PC-3 (cell line): Measurements from ENCODE around the gene UBE2F. TPM values are rescaled to one million over a fixed set of nuclear protein-coding genes. Genes with fewer than 3 reads are reported as not detected.

Experiments used
- ATAC-seq: fragments of 200-7000 bp; cut with Tn5 transposase; 2 replicates; pipeline ENCODE4 v1.9.1; 2020; ENCODE audit warnings: mild to moderate bottlenecking, moderate library complexity
- BruUV-seq: library from RNA; stranded (reverse); fragments of 400-500 nt; replicated peaks from 2 replicates; lab custom pipeline; 2021; lab: Mats Ljungman, UMichigan
- CTCF ChIA-PET: fragments of 300-600 bp; sonication (Branson Sonifier 250); formaldehyde crosslinking; loops from one replicate; lab custom pipeline; 2022; ENCODE audit warnings: antibody characterized with exemption; lab: Charles Lee
- POLR2A ChIA-PET: fragments of 300-600 bp; sonication (Branson Sonifier 250); formaldehyde crosslinking; loops from one replicate; lab custom pipeline; 2022; ENCODE audit warnings: antibody characterized with exemption; ENCODE audit not compliant: unreplicated experiment; lab: Charles Lee
- DNase-seq: peaks from one replicate; pipeline ENCODE4 v3.0.0-alpha.2; 2015
- H2AFZ ChIP-seq: fragments of 300-600 bp; sonication (generic); 2 replicates; pipeline ENCODE4 v1.6.0; 2016; ENCODE audit warnings: antibody characterized with exemption, low read length
- H3F3A ChIP-seq: fragments of 300-600 bp; sonication (generic); one replicate; pipeline ENCODE4 v1.6.0; 2017; ENCODE audit warnings: antibody characterized with exemption, low read length, control low read depth, mild to moderate bottlenecking; ENCODE audit not compliant: unreplicated experiment
- H3K27ac ChIP-seq: fragments of 300-600 bp; sonication (generic); 2 replicates; pipeline ENCODE4 v1.5.1; 2016; ENCODE audit warnings: mild to moderate bottlenecking, low read length
- H3K27me3 ChIP-seq: fragments of 300-600 bp; sonication (generic); 2 replicates; pipeline ENCODE4 v1.6.1; 2016; ENCODE audit warnings: low read length, mixed read lengths
- H3K36me3 ChIP-seq: fragments of 300-600 bp; sonication (generic); 2 replicates; pipeline ENCODE4 v1.6.1; 2016; ENCODE audit warnings: low read depth, mixed run types, low read length, mixed read lengths
- H3K4me1 ChIP-seq: fragments of 300-600 bp; sonication (generic); 2 replicates; pipeline ENCODE4 v1.5.1; 2016; ENCODE audit warnings: low read length; ENCODE audit not compliant: insufficient read depth
- H3K4me2 ChIP-seq: fragments of 300-600 bp; sonication (generic); 2 replicates; pipeline ENCODE4 v1.6.0; 2016; ENCODE audit warnings: low read length
- H3K4me3 ChIP-seq: fragments of 300-600 bp; sonication (generic); 2 replicates; pipeline ENCODE4 v1.5.1; 2016; ENCODE audit warnings: mild to moderate bottlenecking, low read length, mixed read lengths
- H3K79me2 ChIP-seq: fragments of 300-600 bp; sonication (generic); 2 replicates; pipeline ENCODE4 v1.6.1; 2017; ENCODE audit warnings: low read length, mixed read lengths
- H3K9ac ChIP-seq: fragments of 300-600 bp; sonication (generic); 2 replicates; pipeline ENCODE4 v1.6.0; 2016; ENCODE audit warnings: mild to moderate bottlenecking, low read length
- H3K9me2 ChIP-seq: fragments of 300-600 bp; sonication (generic); replicated peaks from 2 replicates; pipeline ENCODE4 v1.6.1; 2016; ENCODE audit warnings: mixed run types, low read length, mixed read lengths
- H3K9me3 ChIP-seq: fragments of 300-600 bp; sonication (generic); 2 replicates; pipeline ENCODE4 v1.6.1; 2016; ENCODE audit warnings: low read length, mixed read lengths
- H4K20me1 ChIP-seq: fragments of 300-600 bp; sonication (generic); 2 replicates; pipeline ENCODE4 v1.6.1; 2016; ENCODE audit warnings: low read length, mixed read lengths
- EZH2 ChIP-seq: fragments of 300-600 bp; sonication (generic); IDR thresholded peaks from one replicate; pipeline ENCODE4 v1.6.1; 2017; ENCODE audit warnings: antibody characterized with exemption, mild to moderate bottlenecking, low read length; ENCODE audit not compliant: unreplicated experiment
- EZH2phosphoT487 ChIP-seq: fragments of 300-600 bp; sonication (generic); IDR thresholded peaks from 2 replicates; pipeline ENCODE4 v1.6.1; 2018; ENCODE audit warnings: mild to moderate bottlenecking, antibody characterized with exemption, low read length, borderline replicate concordance
- intact Hi-C: fragments of 100-400 bp; cut with micrococcal nuclease; formaldehyde crosslinking; loops from 2 replicates; pipeline ENCODE4 v1.9.0; 2023
- total RNA-seq: library from RNA; depleted of rRNA; stranded (reverse); fragments of >200 nt; gene quantifications from 2 replicates; pipeline ENCODE4 v1.2.3, GENCODE V29; 2014
- TF ChIP-seq, protein P1 (sequence below): fragments of 300-600 bp; sonication (generic); conservative IDR thresholded peaks from 2 replicates; pipeline ENCODE4 v1.5.1; 2017; ENCODE audit warnings: antibody characterized with exemption, low read depth, mild to moderate bottlenecking, low read length

UBE2F gene
- total RNA-seq, 1 experiment from 2014 or later = 57.8 TPM

DNA sequence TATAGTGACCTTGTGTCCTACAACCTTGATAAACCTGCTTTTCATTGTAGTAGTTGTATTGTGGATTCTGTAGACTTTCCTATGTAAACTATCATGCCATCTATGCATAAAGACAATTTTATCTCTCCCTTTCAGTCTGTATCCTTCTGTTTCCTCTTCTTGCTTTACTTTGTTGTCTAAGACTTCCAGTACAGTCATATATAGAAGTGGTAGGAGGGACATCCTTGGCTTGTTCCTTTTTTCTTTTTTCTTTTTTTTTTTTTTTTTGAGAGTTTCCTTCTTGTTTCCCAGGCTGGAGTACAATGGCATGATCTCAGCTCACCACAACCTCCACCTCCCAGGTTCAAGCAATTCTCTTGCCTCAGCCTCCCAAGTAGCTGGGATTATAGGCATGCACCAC lies 39.7 kb downstream of the UBE2F start:
- H3K79me2 ChIP-seq = peaks cover 9% of the 10 kb centered on the region
- no peak overlapping the region for H3K27ac ChIP-seq
- no peaks in the 10 kb centered on the region for H3K27me3 ChIP-seq
- ChIA-PET POLR2A (interaction anchor here (0.6 kb wide), 1 partner anchor 148 kb away, joined by 4 read pairs; no protein-coding TSS in a partner anchor), CTCF (no interaction called here)
- H3K4me1 ChIP-seq = no peaks in the 10 kb centered on the region
- no peaks in the 10 kb centered on the region for H3K9me2 ChIP-seq
- intact Hi-C loops = no loop called here
- H3K9ac ChIP-seq = no peak overlapping the region
- ATAC-seq (no peak), DNase-seq (no peak)
- no peaks in the 10 kb centered on the region for H4K20me1 ChIP-seq
- no peak for TF ChIP-seq EZH2phosphoT487
- TF ChIP-seq, protein P1, sequence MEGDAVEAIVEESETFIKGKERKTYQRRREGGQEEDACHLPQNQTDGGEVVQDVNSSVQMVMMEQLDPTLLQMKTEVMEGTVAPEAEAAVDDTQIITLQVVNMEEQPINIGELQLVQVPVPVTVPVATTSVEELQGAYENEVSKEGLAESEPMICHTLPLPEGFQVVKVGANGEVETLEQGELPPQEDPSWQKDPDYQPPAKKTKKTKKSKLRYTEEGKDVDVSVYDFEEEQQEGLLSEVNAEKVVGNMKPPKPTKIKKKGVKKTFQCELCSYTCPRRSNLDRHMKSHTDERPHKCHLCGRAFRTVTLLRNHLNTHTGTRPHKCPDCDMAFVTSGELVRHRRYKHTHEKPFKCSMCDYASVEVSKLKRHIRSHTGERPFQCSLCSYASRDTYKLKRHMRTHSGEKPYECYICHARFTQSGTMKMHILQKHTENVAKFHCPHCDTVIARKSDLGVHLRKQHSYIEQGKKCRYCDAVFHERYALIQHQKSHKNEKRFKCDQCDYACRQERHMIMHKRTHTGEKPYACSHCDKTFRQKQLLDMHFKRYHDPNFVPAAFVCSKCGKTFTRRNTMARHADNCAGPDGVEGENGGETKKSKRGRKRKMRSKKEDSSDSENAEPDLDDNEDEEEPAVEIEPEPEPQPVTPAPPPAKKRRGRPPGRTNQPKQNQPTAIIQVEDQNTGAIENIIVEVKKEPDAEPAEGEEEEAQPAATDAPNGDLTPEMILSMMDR = no peak
- no peak for TF ChIP-seq EZH2
- H3K9me3 ChIP-seq = no peaks in the 10 kb centered on the region
- no peaks in the 10 kb centered on the region for H3F3A ChIP-seq
- peaks cover 13% of the 10 kb centered on the region; the same call in 1 of the 2 replicates for H3K36me3 ChIP-seq
- BruUV-seq = no TSS peak
- H3K4me2 ChIP-seq = no peak overlapping the region
- no peak overlapping the region for H2AFZ ChIP-seq
- no peak overlapping the region for H3K4me3 ChIP-seq

DNA sequence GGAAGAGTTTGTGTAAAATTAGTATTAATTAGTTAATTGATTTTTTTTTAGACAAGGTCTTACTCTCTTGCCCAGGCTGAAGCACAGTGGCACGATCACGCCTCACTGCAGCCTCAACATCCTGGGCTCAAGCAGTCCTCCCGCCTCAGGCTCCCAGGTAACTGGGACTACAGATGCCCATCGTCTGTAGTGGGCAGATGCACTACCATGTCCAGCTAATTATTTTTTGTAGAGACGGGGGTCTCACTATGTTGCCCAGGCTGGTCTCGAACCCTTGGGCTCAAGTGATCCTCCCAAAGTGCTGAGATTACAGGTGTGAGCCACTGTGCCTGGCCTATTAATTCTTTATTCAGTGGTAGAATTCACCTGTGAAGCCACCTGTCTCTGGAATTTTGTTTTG lies 41.1 kb downstream of the UBE2F start:
- Histone ChIP-seq H3K4me2 (no peak overlapping the region), H3K9me3 (no peaks in the 10 kb centered on the region), H3K27me3 (no peaks in the 10 kb centered on the region), H3K4me1 (no peaks in the 10 kb centered on the region), H3K27ac (no peak overlapping the region), H2AFZ (no peak overlapping the region), H3K79me2 (peaks cover 9% of the 10 kb centered on the region), H3F3A (no peaks in the 10 kb centered on the region), H3K9me2 (no peaks in the 10 kb centered on the region), H3K4me3 (no peak overlapping the region), H3K9ac (no peak overlapping the region), H4K20me1 (no peaks in the 10 kb centered on the region), H3K36me3 (peaks cover 13% of the 10 kb centered on the region; the same call in 1 of the 2 replicates)
- ATAC-seq (no peak), DNase-seq (no peak)
- BruUV-seq = no TSS peak
- intact Hi-C loops = no loop called here
- TF ChIP-seq, protein P1 = no peak
- no peak for TF ChIP-seq EZH2
- TF ChIP-seq EZH2phosphoT487 = no peak
- POLR2A ChIA-PET = no interaction called here
- CTCF ChIA-PET = no interaction called here

DNA sequence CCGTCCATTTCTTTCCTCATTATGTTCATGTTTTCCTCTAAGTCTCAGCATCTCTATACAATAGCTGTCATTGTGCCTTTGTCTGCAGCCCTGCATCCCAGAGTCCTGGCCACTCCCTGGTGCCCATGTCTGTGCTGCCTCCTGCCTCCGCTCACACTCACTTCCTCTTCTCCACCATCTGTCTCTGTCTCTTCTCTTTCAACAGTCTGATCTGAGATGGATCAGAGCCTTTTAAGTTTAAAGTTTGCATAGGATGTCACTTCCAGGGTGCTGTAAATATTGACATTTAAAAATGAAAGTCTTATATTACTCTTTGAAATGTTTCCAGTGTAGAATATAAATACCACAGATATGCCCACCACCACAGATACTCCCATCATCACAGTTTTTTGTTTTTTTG lies 42.7 kb downstream of the UBE2F start:
- no peaks in the 10 kb centered on the region for H3K9me2 ChIP-seq
- no TSS peak for BruUV-seq
- DNase-seq (no peak), ATAC-seq (peak; percentile 37; the same call in 1 of the 2 replicates)
- POLR2A ChIA-PET = no interaction called here
- peaks cover 3% of the 10 kb centered on the region; the same call in 1 of the 2 replicates for H3K79me2 ChIP-seq
- no peaks in the 10 kb centered on the region for H3K27me3 ChIP-seq
- H3K9me3 ChIP-seq = no peaks in the 10 kb centered on the region
- no peak overlapping the region for H2AFZ ChIP-seq
- H3F3A ChIP-seq = no peaks in the 10 kb centered on the region
- H3K27ac ChIP-seq = no peak overlapping the region
- no peaks in the 10 kb centered on the region for H4K20me1 ChIP-seq
- H3K4me2 ChIP-seq = no peak overlapping the region
- intact Hi-C loops = no loop called here
- TF ChIP-seq, protein P1 = no peak
- TF ChIP-seq EZH2phosphoT487 = no peak
- no peak for TF ChIP-seq EZH2
- no peak overlapping the region for H3K4me3 ChIP-seq
- 0 out of 2 replicates have a peak, but pooled peaks cover 7% of the 10 kb centered on the region for H3K36me3 ChIP-seq
- no peak overlapping the region for H3K9ac ChIP-seq
- CTCF ChIA-PET = no interaction called here
- no peaks in the 10 kb centered on the region for H3K4me1 ChIP-seq
